HepG2 (cell line): ENCODE results near the gene FNDC3A. TPM values are rescaled to one million over a fixed set of nuclear protein-coding genes. Genes with fewer than 3 reads are reported as not detected.

Experiments used
- BCL3 ChIP-seq: sonication (generic); formaldehyde crosslinking; IDR thresholded peaks from 2 replicates; pipeline ENCODE4 v1.5.1; 2020; ENCODE audit warnings: mild to moderate bottlenecking, missing genetic modification reagents, moderate library complexity
- CEBPB ChIP-seq: IDR thresholded peaks from 2 replicates; pipeline ENCODE4 v1.6.1; 2011; ENCODE audit warnings: low read depth, low read length, improper control_type of control experiment, borderline replicate concordance
- HIC2 ChIP-seq: sonication (generic); formaldehyde crosslinking; IDR thresholded peaks from 2 replicates; pipeline ENCODE4 v1.9.0; 2022; ENCODE audit warnings: low read depth, missing genetic modification reagents
- HNRNPK ChIP-seq: fragments of 200-400 bp; formaldehyde crosslinking; IDR thresholded peaks from 2 replicates; pipeline ENCODE4 v1.6.1; 2018; ENCODE audit warnings: low read length, low read depth, moderate library complexity, mild to moderate bottlenecking; ENCODE audit not compliant: poor library complexity, severe bottlenecking
- HOMEZ ChIP-seq: IDR thresholded peaks from 2 replicates; pipeline ENCODE4 v1.6.1; 2016; ENCODE audit warnings: low read depth
- MEIS1 ChIP-seq: sonication (generic); formaldehyde crosslinking; IDR thresholded peaks from 2 replicates; pipeline ENCODE4 v1.9.0; 2021; ENCODE audit warnings: mild to moderate bottlenecking, missing genetic modification reagents, moderate library complexity, borderline replicate concordance
- PAX8 ChIP-seq: sonication (generic); formaldehyde crosslinking; IDR thresholded peaks from 2 replicates; pipeline ENCODE4 v1.8.0; 2022; ENCODE audit warnings: mild to moderate bottlenecking, missing genetic modification reagents, borderline replicate concordance
- POLR2AphosphoS2 ChIP-seq: IDR thresholded peaks from 2 replicates; pipeline ENCODE4 v1.6.1; 2011; ENCODE audit warnings: low read depth, low read length, improper control_type of control experiment
- SP2 ChIP-seq: sonication (generic); formaldehyde crosslinking; IDR thresholded peaks from 2 replicates; pipeline ENCODE4 v1.5.1; 2020; ENCODE audit warnings: mild to moderate bottlenecking, missing genetic modification reagents
- ZNF17 ChIP-seq: sonication (generic); formaldehyde crosslinking; IDR thresholded peaks from 2 replicates; pipeline ENCODE4 v1.5.0; 2020; ENCODE audit warnings: mild to moderate bottlenecking, missing genetic modification reagents
- ZNF407 ChIP-seq: sonication (generic); formaldehyde crosslinking; IDR thresholded peaks from one replicate; pipeline ENCODE4 v1.5.1; 2020; ENCODE audit warnings: mild to moderate bottlenecking, missing genetic modification reagents; ENCODE audit errors: not compliant biosample characterization
- ZNF598 ChIP-seq: sonication (generic); formaldehyde crosslinking; IDR thresholded peaks from 2 replicates; pipeline ENCODE4 v1.5.1; 2020; ENCODE audit warnings: mild to moderate bottlenecking, missing genetic modification reagents, borderline replicate concordance
- ZSCAN5A ChIP-seq: sonication (generic); formaldehyde crosslinking; IDR thresholded peaks from 2 replicates; pipeline ENCODE4 v1.8.0; 2022; ENCODE audit warnings: mild to moderate bottlenecking, missing genetic modification reagents, borderline replicate concordance
- polyA plus RNA-seq, 8 experiments: library from polyadenylated mRNA; depleted of rRNA in 3 of 8; stranded (reverse) in 7 of 8; unstranded in 1 of 8; fragments of >200 nt; fragmentation: Illumina TruSeq in 4 of 8; extraction: Trizol in 4 of 8; gene quantifications; 2 replicates each; pipeline versions ENCODE4 v1.2.1 to v1.2.3, GENCODE V29; 2011 to 2016; ENCODE audit warnings: low read depth in 4 of 8, missing spikeins in 1 of 8, mixed read lengths in 1 of 8; ENCODE audit not compliant: insufficient read depth in 1 of 8
- total RNA-seq, 5 experiments: library from RNA; depleted of rRNA; stranded (reverse); fragments of >200 nt; fragmentation: Illumina TruSeq; extraction: Trizol; gene quantifications; 2 replicates each; pipeline ENCODE4 v1.2.3, GENCODE V29; 2016; ENCODE audit warnings: low read depth in 1 of 5

FNDC3A gene
- total and polyA plus RNA-seq, 2 of the 13 experiments (the other 11 are each of a cell fraction or from before 2014, with no cell fraction given): 36.7 to 39.3 TPM

- TF ChIP-seq ZNF407 (CRISPR knock-in tag) (no peak), SP2 (CRISPR knock-in tag) (no peak), ZNF598 (CRISPR knock-in tag) (no peak), ZSCAN5A (no peak), HOMEZ (peak; percentile 32; the same call in 1 of the 2 replicates), BCL3 (CRISPR knock-in tag) (no peak), PAX8 (no peak), CEBPB (no peak), MEIS1 (CRISPR knock-in tag) (no peak), ZNF17 (CRISPR knock-in tag) (no peak), POLR2AphosphoS2 (no peak), HIC2 (CRISPR knock-in tag) (no peak), HNRNPK (no peak)
Observed at GRCh38 chr13:49093376-49093775, 117.7 kb downstream of the FNDC3A start (continued).
